Mucosa of gallbladder (tissue), 1 donor: ENCODE measurements around the gene SRSF5. TPM values are rescaled to one million over a fixed set of nuclear protein-coding genes. Genes with fewer than 3 reads are reported as not detected.
A peak's percentile ranks its signal among the peaks of the same experiment; 100 is the strongest.
"Not testable (repeated sequence)": the region's sequence is repeated elsewhere in the genome, so short reads cannot be mapped to it uniquely, and the experiment has no call there.

Source experiments
- DNase-seq: peaks from one replicate; pipeline ENCODE4 v3.0.0-alpha.2; 2020; ENCODE audit warnings: low spot score
- total RNA-seq: library from RNA; stranded (reverse); gene quantifications from one replicate; pipeline ENCODE4 v1.2.1, GENCODE V29; 2021
- donor health status: DM: no; HTN: no; CAD: no.

SRSF5 gene
- total RNA-seq, result 343 TPM

GRCh38 chr14:69766984-69767368 lies at the start of gene SRSF5:
Gene SRSF5, plus strand, starts transcription at chr14:69767142. Its CDS starts 1,015 bp downstream, at chr14:69768157.
- DNase-seq, result peak; percentile 96

GRCh38 chr14:69718614-69719013 lies 48.3 kb upstream of the SRSF5 start:
- not testable (repeated sequence) for DNase-seq

- no peak for DNase-seq
Observed at GRCh38 chr14:69719501-69719951, 47.4 kb upstream of the SRSF5 start.

- DNase-seq, result no peak
Observed at GRCh38 chr14:69720912-69721311, 46.0 kb upstream of the SRSF5 start.

- peak; percentile 84 for DNase-seq
Observed at GRCh38 chr14:69726761-69727511, 40.0 kb upstream of the SRSF5 start.

- DNase-seq, result no peak
Observed at GRCh38 chr14:69727860-69728259, 39.1 kb upstream of the SRSF5 start.

- not testable (repeated sequence) for DNase-seq
Observed at GRCh38 chr14:69731919-69732598, 34.9 kb upstream of the SRSF5 start.

- not testable (repeated sequence) for DNase-seq
Observed at GRCh38 chr14:69736405-69736804, 30.5 kb upstream of the SRSF5 start.

- DNase-seq, result peak; percentile 44
Observed at GRCh38 chr14:69741055-69741454, 25.9 kb upstream of the SRSF5 start.

- DNase-seq, result no peak
Observed at GRCh38 chr14:69749956-69750355, 17.0 kb upstream of the SRSF5 start.

GRCh38 chr14:69750495-69750894 lies 16.4 kb upstream of the SRSF5 start:
- DNase-seq, result no peak

GRCh38 chr14:69752773-69753172 lies 14.2 kb upstream of the SRSF5 start:
- DNase-seq, result no peak

GRCh38 chr14:69753860-69754259 lies 13.1 kb upstream of the SRSF5 start:
- DNase-seq, result no peak

- DNase-seq, result no peak
Observed at GRCh38 chr14:69754487-69754886, 12.5 kb upstream of the SRSF5 start.

- DNase-seq, result no peak
Observed at GRCh38 chr14:69755296-69755695, 11.6 kb upstream of the SRSF5 start.

GRCh38 chr14:69755784-69756183 lies 11.2 kb upstream of the SRSF5 start:
- DNase-seq, result peak; percentile 71

- no peak for DNase-seq
Observed at GRCh38 chr14:69756298-69756697, 10.6 kb upstream of the SRSF5 start.

GRCh38 chr14:69760810-69761209 lies 6.1 kb upstream of the SRSF5 start:
- no peak for DNase-seq

- no peak for DNase-seq
Observed at GRCh38 chr14:69763761-69764510, 3.0 kb upstream of the SRSF5 start.

- DNase-seq, result peak; percentile 92
Observed at GRCh38 chr14:69767369-69767999, 542 bp downstream of the SRSF5 start.

- DNase-seq, result no peak
Observed at GRCh38 chr14:69768873-69769272, 1.9 kb downstream of the SRSF5 start.

GRCh38 chr14:69769623-69770022 lies 2.7 kb downstream of the SRSF5 start:
- no peak for DNase-seq
